Heart left ventricle (tissue), 13 donors: Measurements from ENCODE around the gene SMG7.

ENCODE experiments used
- POLR2A ChIP-seq, 2 donors: fragments of 450-650 bp; IDR thresholded peaks; one replicate each; pipeline ENCODE4 v1.6.1; 2017; ENCODE audit warnings: antibody characterized with exemption in 2 of 2, mild to moderate bottlenecking in 2 of 2, moderate library complexity in 2 of 2
- TF ChIP-seq, protein P1 (sequence below), 12 donors: fragments of 200-600 bp; sonication (generic) in 4 of 12; IDR thresholded peaks; one replicate each; pipeline versions ENCODE4 v1.5.0 to v1.8.0; 2018 to 2022; ENCODE audit warnings: antibody characterized with exemption in 12 of 12, mild to moderate bottlenecking in 5 of 12
- donor health status: ischemic (EF 13 %, LVEDD 7.1; RV severe dilation, severe dysfunction).
- donor health status: DM: no; HTN: yes; CAD: no.
- donor health status: DM: no; HTN: no; CAD: no.
- donor health status: ischemic (EF 25% LVEDD 6.9; RV normal size, moderate dysfunction).
- donor health status: ischemic (EF 25% LVEDD 5.7; RV mildly dilated, moderate dysfunction).
- donor health status: ischemic (EF 35%, LVEDD 5.7; RV mildly dilated, moderate dysfunction).
- donor health status: nonischemic (EF 11% LVEDD 7.7; RV severe dilation, severe dysfunction).
- donor health status: DM: yes; HTN: yes; CAD: no.
- donor health status: PGD.
- donor health status: ischemic (EF 29% LVEDD 5.4; RV normal size, mild dysfunction).
- donor health status: nonischemic (EF 23%, LVEDD 6.1; RV moderate dilation, normal function).

DNA sequence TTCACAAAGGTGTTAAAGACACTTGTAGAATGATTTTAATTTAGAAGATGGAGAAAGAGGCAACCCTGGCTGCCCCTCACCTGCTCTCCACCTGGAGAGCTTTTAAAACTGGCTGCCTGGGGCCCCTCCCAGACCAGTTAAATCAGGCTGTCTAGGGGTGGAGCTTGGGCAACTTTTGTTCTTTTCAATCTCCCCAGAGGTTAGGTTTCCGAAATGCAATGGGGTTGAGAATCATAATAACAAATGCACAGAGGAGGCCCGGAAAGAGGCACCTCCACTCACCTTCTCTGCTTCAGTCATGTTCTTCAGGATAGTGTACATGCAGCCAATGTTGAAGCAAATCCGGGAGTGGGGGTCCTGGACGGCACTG lies 117.6 kb downstream of the SMG7 start:
- TF ChIP-seq POLR2A (IDR thresholded peaks at IDR 0.05), result no peak
- TF ChIP-seq, protein P1, sequence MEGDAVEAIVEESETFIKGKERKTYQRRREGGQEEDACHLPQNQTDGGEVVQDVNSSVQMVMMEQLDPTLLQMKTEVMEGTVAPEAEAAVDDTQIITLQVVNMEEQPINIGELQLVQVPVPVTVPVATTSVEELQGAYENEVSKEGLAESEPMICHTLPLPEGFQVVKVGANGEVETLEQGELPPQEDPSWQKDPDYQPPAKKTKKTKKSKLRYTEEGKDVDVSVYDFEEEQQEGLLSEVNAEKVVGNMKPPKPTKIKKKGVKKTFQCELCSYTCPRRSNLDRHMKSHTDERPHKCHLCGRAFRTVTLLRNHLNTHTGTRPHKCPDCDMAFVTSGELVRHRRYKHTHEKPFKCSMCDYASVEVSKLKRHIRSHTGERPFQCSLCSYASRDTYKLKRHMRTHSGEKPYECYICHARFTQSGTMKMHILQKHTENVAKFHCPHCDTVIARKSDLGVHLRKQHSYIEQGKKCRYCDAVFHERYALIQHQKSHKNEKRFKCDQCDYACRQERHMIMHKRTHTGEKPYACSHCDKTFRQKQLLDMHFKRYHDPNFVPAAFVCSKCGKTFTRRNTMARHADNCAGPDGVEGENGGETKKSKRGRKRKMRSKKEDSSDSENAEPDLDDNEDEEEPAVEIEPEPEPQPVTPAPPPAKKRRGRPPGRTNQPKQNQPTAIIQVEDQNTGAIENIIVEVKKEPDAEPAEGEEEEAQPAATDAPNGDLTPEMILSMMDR (IDR thresholded peaks at IDR 0.05), result no peak
